Mononuclear cell (primary cell): ENCODE data around the gene NIPAL3. TPM values are rescaled to one million over a fixed set of nuclear protein-coding genes. Genes with fewer than 3 reads are reported as not detected.
"Not testable (repeated sequence)": the region's sequence is repeated elsewhere in the genome, so short reads cannot be mapped to it uniquely, and the experiment has no call there.

Experiments used
- H3K27me3 ChIP-seq: 2 replicates; pipeline ENCODE4 v1.6.0; 2011; ENCODE audit warnings: low read length, control low read depth; ENCODE audit not compliant: insufficient read depth
- H3K4me1 ChIP-seq: 2 replicates; pipeline ENCODE4 v1.5.1; 2011; ENCODE audit warnings: mild to moderate bottlenecking, low read length, control low read depth; ENCODE audit not compliant: insufficient read depth
- H3K4me3 ChIP-seq: 2 replicates; pipeline ENCODE4 v1.5.1; 2011; ENCODE audit warnings: mild to moderate bottlenecking, low read length, moderate library complexity
- H3K9me3 ChIP-seq: 2 replicates; pipeline ENCODE4 v1.5.1; 2011; ENCODE audit warnings: low read depth, mild to moderate bottlenecking, control low read depth, low read length
- total RNA-seq: library from RNA; depleted of rRNA; stranded (reverse); fragments of >200 nt; gene quantifications from one replicate; pipeline ENCODE4 v1.2.3, GENCODE V29; 2012

The NIPAL3 gene
- total RNA-seq, 1 donor: 17.9 TPM

DNA sequence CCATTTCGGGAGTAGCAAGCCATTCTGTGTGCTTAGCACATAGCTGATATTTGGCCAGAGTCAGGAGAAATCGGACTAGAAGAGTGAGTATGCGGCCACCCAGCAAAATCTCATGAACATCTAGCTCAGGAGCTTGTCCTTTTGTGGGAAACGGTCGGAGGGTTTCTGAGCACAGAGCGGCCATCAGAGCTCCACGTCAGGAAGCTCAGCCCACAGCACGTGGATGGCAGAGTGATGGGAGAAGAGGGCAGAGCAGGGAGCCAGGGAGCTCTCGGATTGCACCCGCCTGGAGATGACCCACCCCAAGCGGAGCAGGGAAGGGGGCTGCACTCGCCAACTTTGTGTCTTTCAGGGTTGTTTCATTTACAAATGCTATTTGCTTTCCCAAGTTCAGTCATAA, 100.9 kb downstream of the NIPAL3 start:
- Histone ChIP-seq H3K4me3 (no peak overlapping the region), H3K27me3 (no peaks in the 10 kb centered on the region), H3K9me3 (no peaks in the 10 kb centered on the region), H3K4me1 (peaks cover 20% of the 10 kb centered on the region)

DNA sequence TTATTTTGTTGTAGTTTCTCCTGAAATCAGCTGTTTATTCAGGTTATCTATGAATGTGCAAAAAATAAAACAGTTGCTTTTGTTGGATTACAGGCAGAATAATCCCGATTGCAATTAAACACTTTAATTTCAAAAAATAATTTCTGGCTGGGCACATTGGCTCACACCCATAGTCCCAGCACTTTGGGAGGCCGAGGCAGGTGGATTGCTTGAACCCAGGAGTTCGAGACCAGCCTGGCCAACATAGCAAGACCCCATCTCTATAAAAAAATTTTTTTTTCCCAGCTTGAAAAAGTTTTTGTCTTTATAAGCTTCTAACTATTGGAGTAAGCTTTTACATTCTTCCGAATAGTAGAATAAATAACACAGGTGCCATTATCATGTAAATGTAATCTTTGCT, 102.3 kb downstream of the NIPAL3 start:
- no peaks in the 10 kb centered on the region for H3K27me3 ChIP-seq
- no peak overlapping the region for H3K4me3 ChIP-seq
- no peaks in the 10 kb centered on the region for H3K9me3 ChIP-seq
- peaks cover 10% of the 10 kb centered on the region for H3K4me1 ChIP-seq

GRCh38 chr1:24520282-24520681, 104.7 kb downstream of the NIPAL3 start:
- not testable (repeated sequence) for H3K4me1 ChIP-seq, H3K27me3 ChIP-seq, H3K9me3 ChIP-seq, H3K4me3 ChIP-seq

Other genes with a start within 250 kb of the NIPAL3 start
- gene IFNLR1, start 228.5 kb upstream of the NIPAL3 start, total RNA-seq: 1.6 TPM
- not detected for gene GRHL3, start 96.4 kb upstream of the NIPAL3 start, total RNA-seq
- gene STPG1, start 2.0 kb upstream of the NIPAL3 start, total RNA-seq: 1.6 TPM
- 122 TPM for gene RCAN3, start 87.0 kb downstream of the NIPAL3 start, total RNA-seq
- 0.10 TPM for gene NCMAP, start 140.3 kb downstream of the NIPAL3 start, total RNA-seq
- 193 TPM for gene SRRM1, start 227.5 kb downstream of the NIPAL3 start, total RNA-seq